Measurements from ENCODE around the gene PCSK4.

GRCh38 chr19:1437609-1438008, 52.5 kb downstream of the PCSK4 start:
- no peak for TF ChIP-seq CTCF (IDR thresholded peaks at IDR 0.05)
- no peak for TF ChIP-seq POLR2A (IDR thresholded peaks at IDR 0.05)
